IPS DF 6.9 (cell line): ENCODE data around the gene STAB2.
"Not testable (repeated sequence)": the region's sequence is repeated elsewhere in the genome, so short reads cannot be mapped to it uniquely, and the experiment has no call there.

ENCODE experiments used
- DNase-seq: peaks from one replicate; pipeline ENCODE4 v3.0.0-alpha.2; 2013; ENCODE audit warnings: low read depth, low spot score
- H3K27ac ChIP-seq: one replicate; pipeline ENCODE4 v1.5.1; 2013; ENCODE audit warnings: low read length, control low read depth
- H3K27me3 ChIP-seq: 2 replicates; pipeline ENCODE4 v1.6.1; 2013; ENCODE audit warnings: mild to moderate bottlenecking, low read length; ENCODE audit not compliant: control insufficient read depth, insufficient read depth
- H3K36me3 ChIP-seq: 2 replicates; pipeline ENCODE4 v1.6.1; 2013; ENCODE audit warnings: low read length; ENCODE audit not compliant: control insufficient read depth, insufficient read depth
- H3K4me1 ChIP-seq: 2 replicates; pipeline ENCODE4 v1.6.1; 2013; ENCODE audit warnings: low read length; ENCODE audit not compliant: control insufficient read depth, insufficient read depth
- H3K4me3 ChIP-seq: 2 replicates; pipeline ENCODE4 v1.5.1; 2013; ENCODE audit warnings: mild to moderate bottlenecking, low read length
- H3K9me3 ChIP-seq: 2 replicates; pipeline ENCODE4 v1.6.1; 2013; ENCODE audit warnings: low read length, inconsistent platforms; ENCODE audit not compliant: control insufficient read depth, insufficient read depth
- WGBS: extraction: QIAGEN DNeasy Blood & Tissue Kit; methylation state at CpG from one replicate; pipeline ENCODE4 v1.1.7; 2013; ENCODE audit warnings: mixed read lengths, missing lambda C conversion rate; ENCODE audit not compliant: insufficient read length, insufficient coverage; 5-methylcytosine and 5-hydroxymethylcytosine counted together

The STAB2 gene

GRCh38 chr12:103803847-103804246 lies 216.8 kb downstream of the STAB2 start:
- no peaks in the 10 kb centered on the region for H3K9me3 ChIP-seq
- H3K36me3 ChIP-seq = peaks cover 2% of the 10 kb centered on the region; the same call in 1 of the 2 replicates
- H3K4me1 ChIP-seq = peaks cover 3% of the 10 kb centered on the region
- no peak for DNase-seq
- no peaks in the 10 kb centered on the region for H3K27me3 ChIP-seq
- H3K4me3 ChIP-seq = no peak overlapping the region
- no CpG with 5 or more reads among the region's 1 CpG for WGBS
- no peak overlapping the region for H3K27ac ChIP-seq

DNA sequence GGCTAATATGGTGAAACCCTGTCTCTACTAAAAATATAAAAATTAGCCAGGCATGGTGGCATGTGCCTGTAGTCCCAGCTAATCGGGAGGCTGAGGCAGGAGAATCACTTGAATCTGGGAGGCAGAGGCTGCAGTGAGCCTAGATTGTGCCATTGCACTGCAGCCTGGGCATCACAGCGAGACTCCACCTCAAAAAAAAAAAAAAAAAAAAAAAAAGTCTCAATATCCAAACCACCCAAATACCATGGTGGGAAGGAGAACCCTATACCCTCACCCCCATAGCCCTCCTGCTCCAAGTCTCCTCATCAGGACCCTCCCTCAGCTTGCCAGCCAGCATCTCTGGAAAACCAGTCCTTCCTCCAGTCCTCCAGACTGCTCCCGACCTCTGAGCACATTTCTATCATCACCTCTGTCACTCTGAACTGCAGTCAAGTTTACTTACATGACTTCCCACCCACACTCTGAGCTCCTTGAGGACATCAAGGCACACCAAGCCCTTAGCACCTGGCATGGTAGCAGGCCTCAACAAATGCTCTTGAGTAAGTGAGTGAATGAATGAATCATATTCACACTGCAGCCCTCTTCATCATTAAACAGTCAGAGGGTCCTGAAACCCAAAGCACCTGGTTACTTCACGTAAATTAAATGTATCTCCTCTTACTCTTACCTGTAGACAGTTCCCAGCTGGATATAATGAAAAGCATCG lies 218.7 kb downstream of the STAB2 start:
- Histone ChIP-seq H3K27ac (no peak overlapping the region), H3K4me1 (no peaks in the 10 kb centered on the region), H3K4me3 (no peak overlapping the region), H3K36me3 (peaks cover 2% of the 10 kb centered on the region; the same call in 1 of the 2 replicates), H3K9me3 (no peaks in the 10 kb centered on the region), H3K27me3 (no peaks in the 10 kb centered on the region)
- no CpG with 5 or more reads among the region's 5 CpGs for WGBS
- DNase-seq = no peak

DNA sequence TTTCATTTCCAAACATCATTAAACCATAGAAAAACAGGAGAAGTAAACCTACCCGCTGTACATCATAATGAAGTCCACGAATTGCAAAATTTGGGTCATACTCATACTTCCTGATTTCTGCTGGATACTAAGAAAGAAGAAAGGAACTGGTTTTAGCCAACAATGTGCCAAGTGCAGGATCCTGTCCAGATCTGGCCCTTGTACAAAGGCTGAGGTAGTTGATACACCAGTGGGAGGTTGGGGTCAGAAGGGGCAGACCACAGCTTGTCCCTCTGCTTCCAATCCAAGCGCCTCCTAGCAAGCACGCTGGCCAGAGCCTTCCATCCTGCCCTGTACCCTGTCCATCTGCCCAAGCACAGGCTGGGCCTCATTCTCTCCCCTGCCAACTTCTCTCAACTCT lies 219.7 kb downstream of the STAB2 start:
- no peak for DNase-seq
- no peaks in the 10 kb centered on the region for H3K9me3 ChIP-seq
- H3K27me3 ChIP-seq = no peaks in the 10 kb centered on the region
- H3K36me3 ChIP-seq = peaks cover 2% of the 10 kb centered on the region; the same call in 1 of the 2 replicates
- WGBS = no CpG with 5 or more reads among the region's 4 CpGs
- no peak overlapping the region for H3K4me3 ChIP-seq
- H3K4me1 ChIP-seq = no peaks in the 10 kb centered on the region
- H3K27ac ChIP-seq = no peak overlapping the region

DNA sequence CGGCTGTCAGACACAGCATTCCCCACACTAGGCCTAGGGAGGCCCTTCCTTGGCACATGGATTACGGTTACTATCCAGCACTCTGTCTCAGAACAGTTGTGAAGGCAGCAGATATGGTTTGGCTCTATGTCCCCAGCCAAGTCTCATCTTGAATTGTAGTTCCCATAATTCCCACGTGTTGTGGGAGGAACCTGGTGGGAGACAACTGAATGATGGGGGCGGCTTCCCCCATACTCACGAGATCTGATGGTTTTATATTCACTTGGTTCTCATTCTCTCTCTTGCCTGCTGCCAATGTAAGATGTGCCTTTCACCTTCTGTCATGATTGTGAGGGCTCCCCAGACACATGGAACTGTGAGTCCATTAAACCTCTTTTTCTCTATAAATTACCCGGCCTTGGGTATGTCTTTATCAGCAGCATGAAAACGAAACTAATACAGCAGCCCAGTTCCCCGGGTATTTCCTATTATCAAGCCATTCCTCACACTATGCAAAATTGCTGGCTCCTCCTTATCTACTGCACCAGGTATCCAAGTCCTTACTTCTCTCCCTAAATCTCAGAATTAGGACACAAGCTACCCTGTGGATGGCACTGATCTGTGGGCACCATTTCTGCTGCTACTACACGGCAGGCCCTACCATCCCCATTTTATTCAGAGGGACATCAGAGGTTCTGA lies 220.6 kb downstream of the STAB2 start:
- Histone ChIP-seq H3K27me3 (no peaks in the 10 kb centered on the region), H3K27ac (no peak overlapping the region), H3K36me3 (no peaks in the 10 kb centered on the region), H3K9me3 (no peaks in the 10 kb centered on the region), H3K4me3 (no peak overlapping the region), H3K4me1 (no peaks in the 10 kb centered on the region)
- no peak for DNase-seq
- WGBS = no CpG with 5 or more reads among the region's 9 CpGs

DNA sequence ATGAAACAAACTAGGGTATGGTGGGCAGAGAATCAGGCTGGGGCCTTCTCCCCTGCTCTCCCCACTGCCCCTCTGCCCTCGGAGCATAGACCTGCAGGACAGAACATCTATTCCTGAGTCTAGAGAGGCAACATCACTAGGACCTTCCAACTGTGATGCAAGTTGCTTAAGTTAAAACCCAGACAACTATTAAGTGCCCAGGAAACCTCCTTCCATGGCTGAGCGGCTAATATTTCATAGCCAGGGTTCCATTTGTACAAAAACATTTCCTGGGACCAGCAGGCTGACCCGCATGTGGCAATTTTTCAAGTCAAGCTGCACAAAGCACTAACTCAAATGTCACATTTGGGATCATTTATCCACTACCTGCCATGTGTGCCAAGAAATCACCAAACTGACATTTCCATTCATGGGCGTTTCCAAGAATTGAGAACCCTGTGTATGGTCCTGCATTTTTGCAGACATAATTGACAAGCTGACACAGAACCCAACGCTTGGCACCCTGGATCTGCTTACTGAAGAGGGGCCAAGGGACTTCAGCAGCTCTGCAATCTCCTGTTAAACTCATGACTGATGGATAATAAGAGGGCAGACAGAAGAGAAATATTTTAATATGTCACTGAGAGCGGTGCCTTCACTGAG lies 221.3 kb downstream of the STAB2 start:
- no CpG with 5 or more reads among the region's 6 CpGs for WGBS
- DNase-seq = no peak
- no peaks in the 10 kb centered on the region for H3K36me3 ChIP-seq

DNA sequence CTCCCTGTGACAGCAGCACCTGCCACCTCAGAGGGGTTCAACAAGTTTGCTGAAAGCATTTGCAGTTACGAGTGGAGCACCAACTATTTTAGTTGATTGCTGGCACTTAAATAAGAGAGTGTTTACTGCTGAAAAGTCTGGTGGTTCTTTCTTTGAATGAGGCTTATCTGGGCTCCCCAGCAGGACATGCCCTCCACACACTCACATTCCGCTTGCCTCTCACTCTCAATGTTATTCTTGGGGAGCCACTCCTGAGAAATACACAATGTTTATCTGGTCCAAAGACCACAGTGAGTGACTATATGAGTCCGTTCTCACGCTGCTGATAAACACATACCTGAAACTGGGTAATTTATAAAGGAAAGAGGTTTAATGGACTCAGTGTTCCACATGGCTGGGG lies 222.1 kb downstream of the STAB2 start:
- H3K4me1 ChIP-seq = no peaks in the 10 kb centered on the region
- no peaks in the 10 kb centered on the region for H3K27me3 ChIP-seq
- H3K27ac ChIP-seq = no peak overlapping the region
- no peak for DNase-seq
- no peak overlapping the region for H3K4me3 ChIP-seq
- H3K36me3 ChIP-seq = no peaks in the 10 kb centered on the region
- no peaks in the 10 kb centered on the region for H3K9me3 ChIP-seq
- WGBS = no CpG with 5 or more reads among the region's 4 CpGs

More for the DNA sequence above, 221.3 kb downstream of the STAB2 start:
- Histone ChIP-seq H3K4me3 (no peak overlapping the region), H3K9me3 (no peaks in the 10 kb centered on the region), H3K4me1 (no peaks in the 10 kb centered on the region), H3K27ac (no peak overlapping the region), H3K27me3 (no peaks in the 10 kb centered on the region)

DNA sequence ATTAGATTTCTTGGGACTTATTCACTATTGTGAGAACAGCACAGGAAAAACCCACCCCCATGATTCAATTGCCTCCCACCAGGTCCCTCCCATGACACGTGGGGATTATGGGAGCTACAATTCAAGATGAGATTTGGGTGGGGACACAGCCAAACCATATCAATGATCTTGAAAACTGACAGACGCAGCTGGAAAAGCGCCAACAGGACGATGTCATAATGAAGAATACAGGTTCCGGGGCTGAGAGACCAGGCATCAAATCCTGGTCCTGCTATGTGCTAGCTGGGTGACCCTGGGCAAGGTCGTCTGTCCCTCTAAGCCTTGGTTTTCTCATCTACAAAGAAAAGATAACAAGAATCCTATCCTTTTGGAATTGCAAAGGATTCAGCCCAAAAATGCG lies 222.6 kb downstream of the STAB2 start:
- WGBS = no CpG with 5 or more reads among the region's 7 CpGs
- H3K4me1 ChIP-seq = not testable (repeated sequence)

DNA sequence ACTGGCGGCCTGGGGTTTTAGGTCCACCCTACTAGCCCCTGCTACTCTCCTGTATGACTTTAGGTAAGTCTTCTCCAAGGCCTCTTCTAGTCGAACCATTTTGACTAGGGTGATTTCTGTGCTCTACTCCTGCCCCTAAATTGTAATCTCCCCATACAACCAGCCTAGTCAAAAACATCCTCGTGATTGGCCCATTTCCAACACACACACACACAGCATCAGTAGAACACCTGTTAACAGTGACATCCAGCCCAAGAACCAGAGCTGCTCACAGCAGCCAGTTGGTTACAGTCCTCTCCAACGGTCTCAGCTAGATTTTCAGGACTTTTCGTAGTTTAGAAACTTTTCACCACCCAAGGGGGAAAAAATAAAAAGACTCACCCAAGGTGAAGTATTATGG lies 223.0 kb downstream of the STAB2 start:
- no peak for DNase-seq
- Histone ChIP-seq H3K27me3 (no peaks in the 10 kb centered on the region), H3K9me3 (no peaks in the 10 kb centered on the region), H3K27ac (no peak overlapping the region), H3K36me3 (no peaks in the 10 kb centered on the region), H3K4me3 (no peak overlapping the region), H3K4me1 (no peaks in the 10 kb centered on the region)
- no CpG with 5 or more reads among the region's 5 CpGs for WGBS

More for the DNA sequence above, 222.6 kb downstream of the STAB2 start:
- not testable (repeated sequence) for H3K4me3 ChIP-seq, H3K27me3 ChIP-seq, DNase-seq, H3K9me3 ChIP-seq, H3K27ac ChIP-seq, H3K36me3 ChIP-seq

DNA sequence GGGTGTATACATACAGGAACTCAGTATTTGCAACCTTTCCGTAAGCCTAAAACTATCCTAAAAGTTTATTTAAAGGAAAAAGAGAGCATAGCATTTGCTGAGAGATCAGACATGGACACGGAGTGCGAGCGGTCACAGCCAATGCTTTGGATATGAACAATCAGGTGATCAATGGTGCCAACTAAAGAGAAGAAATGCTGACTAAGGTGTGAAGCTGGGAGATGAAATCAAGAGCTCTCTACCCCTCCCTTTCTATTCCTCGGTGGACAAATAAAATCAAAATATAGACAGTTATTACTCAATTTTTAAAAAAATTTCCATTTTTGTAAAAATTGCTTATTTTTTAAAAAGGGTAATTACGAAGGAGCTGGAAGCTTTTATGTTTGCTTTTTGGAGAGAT lies 224.7 kb downstream of the STAB2 start:
- Histone ChIP-seq H3K27me3 (no peaks in the 10 kb centered on the region), H3K4me1 (no peaks in the 10 kb centered on the region), H3K4me3 (no peak overlapping the region), H3K27ac (no peak overlapping the region), H3K9me3 (no peaks in the 10 kb centered on the region), H3K36me3 (no peaks in the 10 kb centered on the region)
- DNase-seq = no peak
- no CpG with 5 or more reads among the region's 6 CpGs for WGBS

- Histone ChIP-seq H3K4me1 (no peaks in the 10 kb centered on the region), H3K36me3 (no peaks in the 10 kb centered on the region), H3K4me3 (no peak overlapping the region), H3K9me3 (no peaks in the 10 kb centered on the region), H3K27ac (no peak overlapping the region), H3K27me3 (no peaks in the 10 kb centered on the region)
- no CpG with 5 or more reads among the region's 1 CpG for WGBS
- DNase-seq = no peak
Measured at GRCh38 chr12:103812789-103813188, 225.7 kb downstream of the STAB2 start.
